Renal pelvis (tissue), 4 donors: ENCODE measurements around the gene TPCN2. TPM values are rescaled to one million over a fixed set of nuclear protein-coding genes. Genes with fewer than 3 reads are reported as not detected.

Source experiments
- DNase-seq: peaks from one replicate; pipeline ENCODE4 v3.0.0-alpha.2; 2013
- polyA plus RNA-seq, 3 donors: library from polyadenylated mRNA; unstranded; fragments of 120-200 nt; gene quantifications; one replicate each; pipeline ENCODE4 v1.2.1, GENCODE V29; 2013; ENCODE audit not compliant: insufficient read length in 3 of 3

TPCN2 gene
- polyA plus RNA-seq, 3 donors, result 14.7 to 23.0 (median 18.7) TPM

DNA sequence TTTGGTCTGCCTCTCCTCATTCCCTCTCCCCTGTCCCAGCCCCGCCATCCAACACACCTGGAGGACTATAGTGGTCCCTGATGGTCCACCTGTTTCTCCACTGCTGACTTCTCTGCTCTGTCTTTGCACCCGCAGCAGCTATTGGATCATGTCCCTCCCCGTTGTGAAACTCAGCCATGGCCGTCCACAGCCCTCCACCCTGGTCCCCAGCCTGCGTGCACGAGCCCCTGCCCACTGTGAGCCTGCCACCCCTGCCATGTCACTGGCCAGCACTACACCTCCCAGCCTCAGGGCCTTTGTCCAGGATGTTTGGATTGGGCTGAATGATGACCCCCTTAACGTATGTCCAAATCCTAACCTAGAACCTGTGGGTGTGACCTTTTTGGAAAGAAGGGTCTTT lies 59.3 kb downstream of the TPCN2 start:
- no peak for DNase-seq

DNA sequence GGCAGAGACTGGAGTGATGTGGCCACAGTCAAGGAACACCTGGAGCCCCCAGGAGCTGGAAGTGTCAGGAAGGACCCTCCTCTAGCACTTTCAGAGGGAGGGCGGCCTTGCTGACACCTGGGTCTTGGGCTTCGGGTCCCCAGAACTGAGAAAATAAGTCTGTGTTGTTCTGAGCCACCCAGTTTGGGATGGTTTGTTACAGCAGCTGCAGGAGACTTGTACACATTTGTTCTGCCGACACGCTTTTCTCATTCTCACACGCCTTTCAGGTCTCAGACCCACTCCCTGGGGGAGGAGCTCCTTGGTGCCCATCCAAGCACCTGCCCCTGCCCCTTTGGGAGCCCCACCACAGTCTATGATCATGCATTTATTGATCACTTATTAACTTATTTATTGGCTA lies 59.8 kb downstream of the TPCN2 start:
- no peak for DNase-seq

DNA sequence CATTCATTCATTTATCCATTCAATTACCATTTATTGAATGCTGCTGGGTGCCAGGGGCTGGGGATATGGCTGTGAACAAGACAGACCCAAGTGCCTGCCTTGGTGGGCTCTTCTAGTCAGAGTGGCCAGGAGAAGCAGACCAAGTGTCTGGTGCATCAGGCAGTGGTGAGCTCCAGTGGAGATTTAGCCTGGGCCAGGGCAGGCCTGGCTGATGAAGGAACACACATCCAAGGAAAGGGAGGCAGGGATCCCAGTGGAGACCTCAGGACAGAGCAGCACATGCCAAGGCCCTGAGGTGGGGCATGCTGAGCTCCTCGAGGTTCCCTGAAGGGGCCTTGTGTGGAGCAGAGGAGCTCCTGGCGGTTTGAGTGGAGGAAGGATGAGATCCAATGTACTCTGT lies 60.4 kb downstream of the TPCN2 start:
- no peak for DNase-seq

DNA sequence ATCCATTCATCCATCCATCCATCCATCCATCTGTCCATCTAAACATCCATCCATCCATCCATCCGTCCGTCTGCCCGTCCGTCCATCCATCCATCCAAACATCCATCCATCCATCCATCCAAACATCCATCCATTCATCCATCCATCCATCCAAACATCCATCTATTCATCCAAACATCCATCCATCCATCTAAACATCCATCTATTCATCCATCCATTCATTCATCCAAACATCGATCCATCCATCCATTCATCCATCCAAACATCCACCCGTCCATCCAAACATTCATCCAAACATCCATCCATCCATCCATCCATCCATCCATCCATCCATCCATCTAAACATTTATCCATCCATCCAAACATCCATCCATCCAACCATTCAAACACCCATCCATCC lies 61.7 kb downstream of the TPCN2 start:
- DNase-seq, result no peak

DNA sequence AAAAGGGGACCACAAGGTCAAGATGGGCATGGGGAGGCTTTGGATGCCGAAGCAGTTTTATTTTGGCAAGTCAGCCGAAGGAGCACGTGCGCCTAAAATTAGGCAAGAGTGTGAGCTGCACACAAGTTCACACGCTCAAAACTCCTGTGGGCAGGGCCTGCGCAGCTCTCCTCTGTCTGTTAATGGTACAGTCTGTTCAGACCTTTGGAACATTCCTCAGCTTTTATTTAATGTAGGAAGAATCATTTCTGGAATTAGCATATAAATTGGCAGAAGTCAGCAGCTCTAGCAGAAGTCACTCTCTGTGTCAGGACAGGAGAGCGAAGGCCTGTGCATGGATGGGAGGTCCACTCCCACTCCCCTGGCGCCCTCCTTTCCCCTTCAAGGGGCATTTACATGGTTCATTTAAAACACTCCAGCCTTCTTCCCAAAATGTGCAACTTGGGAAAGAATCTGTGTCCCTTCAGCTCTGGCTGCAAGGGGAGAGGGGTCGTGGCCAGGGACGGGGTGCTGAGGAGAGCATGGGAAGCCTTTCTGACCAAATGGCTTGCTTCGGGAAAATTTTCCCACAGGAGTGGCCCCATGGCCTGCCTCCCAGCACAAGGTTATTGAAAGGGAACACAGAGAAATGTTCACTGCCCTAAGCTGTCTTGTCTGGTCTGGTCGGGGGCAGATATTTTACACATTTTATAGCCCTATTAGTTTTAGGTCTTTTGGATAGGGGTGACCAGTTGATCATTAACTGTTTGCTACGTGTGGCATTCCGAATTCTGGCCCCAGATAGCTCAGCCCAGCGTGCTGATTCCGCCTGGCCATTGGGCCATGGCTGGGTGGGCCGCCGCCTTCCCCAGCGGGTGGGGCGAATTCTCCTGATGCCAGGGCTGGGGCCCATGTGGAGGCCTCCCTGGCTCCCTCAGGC lies 63.2 kb downstream of the TPCN2 start:
- DNase-seq, result no peak

DNA sequence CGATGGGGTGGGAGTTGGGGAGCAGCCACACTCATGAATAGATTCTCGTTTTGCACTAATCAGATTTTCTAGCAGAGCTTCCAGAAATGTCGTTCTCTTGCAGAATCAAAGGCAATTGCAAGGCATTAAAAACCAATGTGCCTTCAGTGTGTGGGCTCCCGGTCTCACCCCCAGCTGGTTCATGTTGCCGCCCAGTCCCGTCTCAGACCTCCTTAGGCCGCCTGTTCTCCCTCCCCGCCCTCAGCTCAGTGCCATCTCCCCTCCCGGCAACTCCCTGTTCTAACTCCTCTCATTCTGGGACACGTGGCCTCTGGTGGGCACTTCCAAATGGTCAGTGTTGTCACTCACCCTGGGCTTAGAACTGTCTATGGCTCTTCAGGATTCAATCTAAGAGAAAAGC lies 64.5 kb downstream of the TPCN2 start:
- DNase-seq, result no peak

DNA sequence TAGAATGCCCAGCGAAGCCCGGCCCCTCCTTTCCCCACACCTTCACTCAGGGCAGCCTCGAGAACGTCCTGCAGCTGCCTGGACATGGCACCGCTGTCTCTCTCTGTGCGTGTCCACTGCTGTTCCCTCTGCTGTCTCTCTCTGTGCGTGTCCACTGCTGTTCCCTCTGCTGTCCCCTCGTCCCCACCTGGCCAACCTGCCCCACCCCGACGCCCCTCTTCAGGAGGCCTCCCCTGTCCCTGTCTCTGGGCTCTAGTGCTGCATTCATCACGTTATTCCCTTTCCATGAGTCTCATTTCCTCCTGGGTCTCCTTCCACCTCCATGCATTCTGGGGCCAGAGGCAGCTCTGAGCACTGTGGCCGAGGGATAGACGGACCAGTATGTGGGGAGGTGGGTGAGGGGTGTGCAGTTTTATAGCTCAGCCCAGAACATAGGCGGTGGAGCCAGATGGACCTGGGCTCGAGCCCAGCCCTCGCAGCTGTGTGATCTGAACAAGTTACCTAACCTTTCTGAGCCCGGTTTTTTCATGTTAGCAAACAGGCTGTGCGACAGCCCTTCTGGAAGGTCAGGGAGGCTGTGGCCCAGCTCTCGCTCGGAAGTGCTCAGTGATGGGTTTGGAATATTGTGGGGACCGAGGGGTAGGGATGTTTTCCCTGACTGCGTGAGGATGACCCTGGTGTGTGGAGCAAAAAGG lies 65.1 kb downstream of the TPCN2 start:
- no peak for DNase-seq

DNA sequence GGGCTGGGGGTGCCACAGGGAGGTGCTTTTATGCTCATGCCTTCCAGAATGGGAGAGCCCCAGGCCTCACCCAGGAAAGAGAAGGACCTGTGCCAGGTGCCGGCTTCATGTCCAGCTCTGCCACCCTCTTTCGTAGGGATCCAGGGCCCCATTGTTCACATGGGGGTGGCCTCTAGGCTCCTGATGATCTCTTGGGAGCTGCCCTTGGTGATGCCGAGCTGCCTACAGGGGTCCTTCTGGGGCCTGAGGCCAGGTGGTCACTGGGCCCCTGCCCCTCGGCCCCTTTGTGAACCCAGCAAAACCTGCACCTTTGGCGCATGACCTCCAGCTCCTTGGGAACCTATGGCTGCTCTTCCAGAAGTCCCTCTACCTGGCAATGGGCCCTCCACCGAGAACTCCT lies 65.6 kb downstream of the TPCN2 start:
- no peak for DNase-seq

DNA sequence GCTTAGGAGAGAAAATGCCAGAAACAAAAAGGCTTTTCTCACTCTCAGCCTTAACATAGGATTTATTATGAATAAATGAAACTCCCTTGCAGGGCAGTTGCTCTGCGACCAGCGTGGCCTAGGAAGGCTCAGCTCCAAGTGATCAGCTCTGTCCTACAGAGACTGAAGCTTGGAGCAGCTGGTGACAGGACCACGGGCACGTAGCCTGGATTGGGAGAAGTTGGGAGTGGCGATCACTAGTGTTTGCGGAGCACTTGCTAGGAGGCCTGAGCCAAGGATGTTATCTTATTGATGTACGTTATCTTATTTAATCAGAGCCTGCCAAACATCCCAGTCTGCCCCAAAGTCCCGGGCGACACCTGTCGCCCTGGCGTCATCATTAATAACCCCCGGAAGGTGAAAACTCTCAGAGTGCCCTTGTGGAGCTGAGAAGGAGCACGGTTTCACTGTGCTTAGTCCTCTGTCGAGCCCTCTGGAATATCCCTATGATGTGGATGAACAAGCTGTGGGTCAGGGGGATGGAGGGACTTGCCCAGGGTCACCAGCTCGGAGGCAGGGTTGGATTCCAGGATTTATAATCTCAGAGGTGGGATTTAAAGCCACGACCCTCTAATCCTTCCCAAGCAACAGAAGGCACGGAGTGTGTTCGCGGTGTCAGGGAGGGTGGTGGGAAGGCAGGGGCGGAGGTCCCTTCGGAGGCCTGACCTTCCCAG lies 66.2 kb downstream of the TPCN2 start:
- DNase-seq, result no peak

DNA sequence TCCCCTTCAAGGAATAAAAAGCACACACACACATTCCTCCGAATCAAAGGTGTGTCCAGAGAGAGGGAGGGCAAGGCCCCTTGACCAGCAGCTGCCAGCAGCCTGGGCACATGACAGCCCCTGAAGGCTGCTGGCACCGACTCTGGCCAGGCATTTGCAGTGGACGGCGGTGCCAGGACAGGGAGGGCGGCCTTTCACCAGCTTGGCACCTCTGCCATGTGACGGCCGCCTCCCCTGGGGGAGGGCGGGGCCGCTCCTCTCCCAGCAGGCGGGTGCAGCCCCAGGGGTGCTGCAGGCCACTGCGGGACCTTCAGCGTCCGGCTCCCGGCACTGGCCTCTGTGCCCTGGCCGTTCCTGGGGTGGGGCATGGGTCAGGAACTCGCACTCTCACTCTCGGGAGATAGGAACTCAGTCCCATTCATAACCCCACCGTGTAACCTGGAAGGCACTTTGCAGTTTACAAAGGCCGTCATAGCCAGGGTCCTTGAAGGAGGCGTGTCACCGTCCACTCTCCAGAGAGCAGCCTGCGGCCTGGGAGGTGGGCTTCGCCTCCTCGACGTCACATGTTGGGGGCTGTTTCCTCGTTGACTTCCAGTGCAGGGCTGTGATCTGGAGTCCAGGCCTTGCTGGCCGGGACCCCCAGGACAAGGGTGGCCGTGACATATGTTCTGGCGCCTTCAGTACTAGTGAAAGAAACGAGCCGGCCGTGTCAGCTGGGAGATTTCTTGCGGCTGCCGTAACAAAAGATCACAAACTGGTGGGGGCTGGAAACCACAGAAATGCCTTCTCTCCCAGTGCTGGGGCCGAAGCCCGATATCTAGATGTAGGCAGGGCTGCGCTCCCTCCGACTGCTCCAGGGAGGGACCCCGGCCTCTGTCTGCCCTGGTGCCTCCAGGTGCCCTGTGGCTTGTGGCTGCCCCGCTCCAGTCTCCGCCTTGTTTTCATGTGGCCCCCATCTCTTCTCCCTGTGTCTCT lies 67.1 kb downstream of the TPCN2 start:
- DNase-seq, result no peak

DNA sequence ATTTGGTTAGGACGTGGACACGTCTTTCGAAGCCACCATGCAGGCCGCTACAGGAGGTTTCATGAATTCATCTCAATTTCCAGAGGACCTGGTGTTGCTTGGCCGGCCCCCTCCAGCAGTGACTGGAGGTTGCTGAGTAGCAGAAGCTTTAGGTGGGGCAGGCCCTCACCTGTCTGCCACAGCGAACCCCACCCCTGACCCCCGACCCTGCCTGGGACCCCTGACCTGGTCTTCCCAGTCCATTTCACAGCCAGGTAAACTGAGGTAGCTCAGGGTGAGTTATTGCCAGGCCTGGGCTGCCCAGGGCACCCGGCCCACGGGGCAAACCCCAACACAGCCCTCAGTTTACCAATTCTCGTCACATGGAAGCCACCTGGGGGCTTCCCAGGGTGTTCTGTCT lies 67.9 kb downstream of the TPCN2 start:
- DNase-seq, result no peak

DNA sequence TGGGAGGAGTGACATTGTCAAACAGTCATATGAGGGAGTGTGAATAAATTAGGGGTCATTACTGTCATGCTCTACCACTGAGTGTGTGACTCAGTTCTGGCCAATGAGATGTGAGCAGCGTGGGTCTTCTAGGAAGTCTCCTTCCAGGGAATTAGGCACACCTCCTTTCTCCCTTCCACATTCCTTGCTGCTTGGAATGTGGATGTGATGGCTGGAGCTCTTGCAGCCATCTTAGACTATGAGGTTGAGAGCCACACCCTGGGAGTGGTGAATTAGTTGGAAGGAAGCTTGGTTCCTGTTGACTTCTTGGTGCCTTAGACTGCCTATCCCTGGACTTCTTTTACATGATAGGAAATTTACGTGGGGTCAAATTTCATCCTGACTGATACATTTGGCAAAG lies 70.5 kb downstream of the TPCN2 start:
- DNase-seq, result no peak

DNA sequence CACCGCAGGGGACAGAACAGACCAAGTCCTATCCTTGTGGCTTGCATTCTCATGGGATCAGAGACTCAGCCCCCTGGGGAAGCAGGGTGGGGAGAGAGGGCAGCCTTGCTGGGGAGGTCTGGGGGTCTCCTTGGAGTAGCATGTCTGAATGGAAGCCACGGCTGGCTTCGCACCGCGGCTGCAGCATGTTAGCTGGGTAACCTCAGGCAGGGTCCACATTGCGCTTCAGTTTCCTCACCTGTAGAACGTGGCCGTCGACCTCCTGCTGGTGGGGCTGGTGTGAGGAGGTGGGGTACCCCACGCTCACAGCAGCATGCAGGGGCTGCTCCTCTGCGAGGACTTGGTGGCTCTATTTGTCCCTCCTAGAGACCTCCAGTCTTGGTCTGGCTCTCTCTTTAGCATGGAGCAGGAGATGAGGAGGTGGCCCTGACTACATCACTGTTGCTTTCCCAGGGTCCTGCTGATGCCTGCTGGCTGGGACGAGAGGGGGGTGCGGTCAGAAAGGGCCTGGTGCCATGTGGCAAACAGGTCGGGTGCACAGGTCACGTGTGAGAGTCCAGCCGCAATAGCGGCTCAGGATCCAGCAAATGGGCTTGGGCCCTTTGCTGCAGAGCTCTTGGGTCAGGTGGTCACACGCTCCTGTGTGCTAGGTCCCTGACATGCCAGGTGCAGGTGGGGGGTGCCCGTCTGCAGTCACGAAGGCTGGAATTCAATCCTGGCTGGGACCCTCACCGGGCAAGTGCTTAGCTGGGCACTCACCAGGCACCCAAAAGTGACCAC lies 71.6 kb downstream of the TPCN2 start:
- no peak for DNase-seq

DNA sequence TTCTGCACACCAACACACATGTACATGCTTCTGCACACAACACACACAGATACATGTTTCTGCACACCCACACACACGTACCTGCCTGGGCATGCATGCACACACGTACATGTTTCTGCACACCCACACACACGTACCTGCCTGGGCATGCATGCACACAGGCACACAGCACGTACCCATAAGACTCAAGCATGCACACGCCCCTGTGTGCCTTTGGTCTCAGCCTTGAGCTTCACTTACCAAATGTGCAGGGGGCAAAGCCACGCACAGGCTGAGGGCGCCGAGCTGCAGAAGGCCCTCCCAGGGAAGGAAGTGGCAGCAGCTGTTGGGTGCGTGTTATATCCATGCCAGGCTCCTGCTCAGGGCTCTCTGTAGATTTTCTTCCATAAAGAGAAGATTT lies 72.3 kb downstream of the TPCN2 start:
- no peak for DNase-seq

DNA sequence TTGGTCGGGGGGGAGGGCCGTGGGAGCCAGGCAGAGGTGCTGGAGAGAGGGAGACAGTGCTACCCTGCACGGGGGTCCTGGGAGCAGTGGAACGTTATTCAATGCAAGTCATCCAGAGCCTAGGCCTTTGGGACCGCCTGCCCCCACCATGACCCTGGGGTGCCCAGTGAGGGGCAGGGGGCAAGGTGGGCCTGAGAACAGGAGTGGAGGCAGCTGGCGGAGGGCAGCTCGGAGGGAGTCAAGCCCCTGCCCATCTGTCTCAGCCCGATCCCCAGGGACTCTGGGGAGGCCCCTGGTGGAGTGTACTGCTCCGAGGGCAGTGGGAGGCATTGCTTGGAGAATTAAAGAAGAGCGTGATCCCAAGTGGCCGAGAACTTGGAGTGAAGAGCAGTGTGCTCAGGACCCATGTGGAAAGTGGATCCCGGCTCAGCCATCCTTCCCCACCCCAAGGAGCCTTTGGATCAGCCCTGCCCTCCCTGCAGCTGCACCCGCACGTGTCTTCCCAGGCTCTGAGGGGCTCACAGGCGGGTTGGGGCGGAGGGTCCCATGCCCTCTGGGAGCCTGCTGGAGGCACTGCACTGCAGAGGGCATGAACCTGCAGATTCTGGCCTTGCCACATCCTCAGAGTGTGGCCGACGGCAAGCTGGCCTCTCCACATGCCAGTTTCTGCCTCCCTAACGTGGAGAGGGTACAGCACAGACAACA lies 73.0 kb downstream of the TPCN2 start:
- no peak for DNase-seq

DNA sequence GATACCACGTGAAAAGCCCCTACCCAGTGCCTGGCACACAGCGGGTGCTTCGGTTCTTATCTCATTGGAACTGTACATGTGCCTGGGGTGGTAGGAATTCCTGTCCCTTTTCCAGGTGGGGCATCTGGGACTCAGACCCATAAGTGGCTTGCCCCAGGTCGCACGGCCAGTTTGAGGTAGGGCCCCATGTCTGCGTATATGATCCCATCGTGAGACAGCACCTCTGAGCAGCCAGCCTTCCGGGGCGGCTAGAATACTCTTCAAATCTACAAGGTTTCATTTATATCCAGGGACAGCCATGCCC lies 73.5 kb downstream of the TPCN2 start:
- DNase-seq, result no peak

DNA sequence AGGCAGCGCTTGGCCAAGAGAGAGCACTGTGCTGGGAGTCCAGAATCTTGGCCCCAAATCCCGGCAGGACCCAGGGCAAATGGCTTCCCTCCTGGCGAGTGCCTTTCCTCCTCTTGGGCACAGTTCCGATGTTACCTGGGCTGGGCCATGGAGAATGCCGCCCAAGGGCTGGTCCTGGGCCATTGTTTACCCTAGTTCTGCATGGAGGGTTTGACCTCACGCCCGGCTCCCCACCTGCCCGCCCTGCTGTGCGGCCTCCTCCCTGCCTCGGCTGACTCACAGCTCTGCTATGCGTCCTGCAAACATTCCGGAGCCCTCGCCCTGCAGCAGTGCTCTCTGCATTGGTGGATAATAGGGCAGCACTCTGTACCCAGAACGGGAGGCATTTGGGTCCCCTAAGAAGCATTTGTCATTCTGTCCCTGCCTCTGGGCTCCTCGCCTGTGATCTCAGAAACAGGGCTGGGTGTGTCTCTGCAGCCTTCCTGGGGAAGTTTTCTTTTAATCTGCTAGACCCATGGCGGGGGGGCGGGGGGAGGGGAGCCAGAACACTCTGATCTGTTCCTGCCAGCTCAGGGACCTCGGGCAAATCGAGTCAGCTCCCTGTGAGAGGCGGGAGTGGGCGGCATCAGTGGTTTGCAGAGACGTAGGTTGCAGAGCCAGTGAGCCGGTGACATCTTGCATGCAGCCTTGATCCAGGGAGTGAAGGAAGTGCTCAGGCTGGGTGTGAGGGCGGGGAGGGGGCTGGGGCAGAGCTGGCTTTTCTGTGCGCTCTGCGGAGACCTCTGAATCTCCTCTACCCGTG lies 74.1 kb downstream of the TPCN2 start:
- DNase-seq, result peak; percentile 83

DNA sequence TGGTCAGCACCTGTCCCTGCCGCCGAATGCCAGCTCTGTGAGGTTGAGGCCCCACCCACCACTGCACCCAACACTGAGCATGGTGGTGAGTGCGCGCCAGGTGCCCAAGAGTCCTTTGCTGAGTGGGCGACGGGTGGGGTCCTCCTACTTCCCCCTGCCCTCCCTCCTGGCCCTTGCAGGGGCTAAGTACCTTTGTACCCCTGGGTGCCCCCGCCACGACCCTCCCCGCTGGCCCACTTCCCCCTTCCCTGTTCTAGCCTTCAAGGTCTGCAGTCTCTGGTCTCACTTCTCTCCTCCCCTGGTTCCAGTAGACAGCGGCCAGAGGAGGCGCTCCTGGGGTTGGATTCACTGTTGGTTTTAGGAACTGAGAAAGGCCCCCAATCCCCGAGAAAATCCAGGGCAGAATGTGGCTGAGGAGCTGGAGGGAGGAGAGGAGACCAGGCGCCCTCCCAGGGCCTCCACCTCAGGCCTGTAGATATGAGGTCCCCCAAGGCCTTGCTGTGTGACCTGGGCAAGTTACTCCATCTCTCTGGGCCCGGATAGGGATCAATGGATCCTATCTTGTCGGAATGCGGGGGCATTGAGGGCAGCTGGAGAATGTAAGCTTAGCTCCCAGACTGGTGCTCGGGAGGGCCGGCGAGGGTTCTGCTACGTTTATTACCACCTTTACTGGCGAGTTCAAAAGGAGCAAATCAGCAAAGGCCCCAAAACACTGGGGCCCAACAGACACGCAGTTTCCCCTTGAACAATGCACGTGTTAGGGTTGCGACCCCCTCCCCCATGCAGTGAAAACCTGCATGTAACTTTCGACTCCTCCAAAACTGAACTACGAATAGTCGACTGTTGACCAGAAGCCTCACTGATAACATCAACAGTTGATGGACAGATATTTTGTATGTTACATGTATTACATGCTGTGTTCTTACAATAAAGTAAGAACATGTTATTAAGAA lies 75.1 kb downstream of the TPCN2 start:
- DNase-seq, result no peak
